WI38 (cell line): ENCODE results near the gene EML2.

Experiments
- H3K4me3 ChIP-seq: 2 replicates; pipeline ENCODE4 v1.5.1; 2011; ENCODE audit warnings: low read depth, mild to moderate bottlenecking, control low read depth, low read length
- CTCF ChIP-seq: IDR thresholded peaks from 2 replicates; pipeline ENCODE4 v1.5.1; 2012; ENCODE audit warnings: low read depth, mild to moderate bottlenecking, control low read depth, low read length

EML2 gene

DNA sequence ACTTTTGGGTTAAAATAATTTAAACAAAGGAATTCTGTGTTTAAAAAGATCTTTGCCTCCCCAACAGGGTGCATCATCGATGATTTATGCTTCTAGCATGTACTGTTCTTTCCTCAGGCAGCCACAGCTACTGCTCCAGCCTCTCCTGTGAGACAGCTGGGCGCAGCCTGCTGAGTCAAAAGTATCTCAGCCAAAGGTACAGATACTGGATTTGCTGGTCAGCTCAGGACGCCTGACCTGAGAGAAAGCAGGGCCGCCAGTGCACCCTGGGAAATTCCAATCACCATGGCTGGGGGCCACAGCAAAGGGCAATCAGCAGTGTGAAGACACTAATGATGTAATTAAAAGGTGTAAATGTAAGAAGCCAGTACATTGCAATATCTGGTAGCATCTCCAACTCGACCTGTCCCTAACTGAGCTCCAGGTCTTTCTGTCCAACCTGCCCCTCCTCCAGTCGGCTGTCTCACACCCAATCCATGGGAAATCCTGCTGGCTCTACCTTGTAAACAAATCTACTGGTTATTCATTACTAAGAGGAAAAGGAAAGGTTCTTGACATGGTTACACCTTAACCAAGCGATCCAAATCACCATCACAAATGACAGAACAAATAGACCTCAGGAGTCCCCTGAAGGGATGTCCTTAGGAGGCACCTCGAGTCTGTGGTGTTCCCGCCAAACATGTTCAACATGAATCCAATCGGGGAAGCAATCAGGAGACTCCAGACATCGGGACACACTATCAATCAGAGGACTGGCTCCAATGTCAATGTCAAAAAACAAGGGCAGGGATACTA lies 61.9 kb downstream of the EML2 start:
- TF ChIP-seq CTCF = no peak
- H3K4me3 ChIP-seq = no peak overlapping the region

- no peak for TF ChIP-seq CTCF
- peak overlapping the region; percentile 9; the same call in 1 of the 2 replicates for H3K4me3 ChIP-seq
Measured at GRCh38 chr19:45576682-45577081, 62.5 kb downstream of the EML2 start.

DNA sequence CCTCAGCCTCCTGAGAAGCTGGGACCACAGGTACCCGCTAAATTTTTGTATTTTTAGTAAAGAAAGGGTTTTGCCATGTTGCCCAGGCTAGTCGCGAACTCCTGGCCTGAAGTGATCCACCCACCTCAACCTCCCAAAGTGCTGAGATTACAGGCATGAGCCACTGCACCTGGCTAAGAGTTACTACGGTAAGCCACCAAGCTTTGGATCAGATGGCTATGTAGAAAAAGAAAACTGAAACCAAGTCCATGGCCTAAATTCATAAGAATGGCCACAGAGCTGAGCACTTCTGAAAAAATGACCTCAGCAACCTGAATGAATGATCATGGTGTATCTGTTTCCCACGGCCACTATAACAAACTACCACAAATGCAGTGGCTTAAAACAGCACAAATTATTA lies 64.0 kb downstream of the EML2 start:
- TF ChIP-seq CTCF = no peak
- no peak overlapping the region for H3K4me3 ChIP-seq

- no peak overlapping the region for H3K4me3 ChIP-seq
- TF ChIP-seq CTCF = no peak
Measured at GRCh38 chr19:45574526-45574925, 64.7 kb downstream of the EML2 start.

- H3K4me3 ChIP-seq = no peak overlapping the region
- TF ChIP-seq CTCF = no peak
Measured at GRCh38 chr19:45571457-45572220, 67.6 kb downstream of the EML2 start.

DNA sequence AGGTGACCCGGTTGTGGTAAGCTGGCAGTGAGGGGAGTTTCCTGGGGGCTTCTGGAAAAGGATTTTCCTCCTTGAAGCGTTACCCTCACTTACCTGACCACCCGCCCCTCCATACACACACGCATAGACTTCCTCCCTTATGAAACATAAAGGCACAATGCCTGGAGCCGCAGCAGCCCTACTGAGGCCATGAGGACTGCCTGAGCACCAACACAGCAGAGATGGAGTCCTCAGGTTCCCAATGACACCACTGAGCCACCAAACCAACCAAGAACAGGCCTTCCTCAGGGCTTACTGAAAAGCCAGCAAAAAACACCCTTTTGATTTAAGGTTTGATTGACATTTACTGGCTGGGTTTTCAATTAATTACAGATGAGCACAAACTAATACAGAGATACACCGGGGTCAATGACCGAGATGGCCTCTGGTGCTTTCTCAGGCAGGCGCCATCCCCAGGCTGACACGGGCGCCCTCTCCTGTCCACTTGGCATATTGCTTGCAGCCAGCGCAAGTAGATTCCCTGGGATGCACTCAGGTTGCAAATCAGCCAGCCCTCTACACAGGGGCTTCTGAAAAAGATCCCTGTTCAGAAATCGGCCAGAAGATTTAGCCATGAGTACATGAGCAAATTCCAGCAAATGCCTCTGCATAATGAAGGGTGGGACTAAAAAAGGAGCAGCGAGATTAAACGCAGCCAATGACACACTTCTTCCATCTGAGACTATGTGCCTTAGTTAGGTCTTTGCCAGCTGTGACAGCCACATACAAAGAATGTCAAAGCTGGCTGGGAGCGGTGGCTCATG lies 69.4 kb downstream of the EML2 start:
- no peak overlapping the region for H3K4me3 ChIP-seq
- peak; percentile 62 for TF ChIP-seq CTCF

DNA sequence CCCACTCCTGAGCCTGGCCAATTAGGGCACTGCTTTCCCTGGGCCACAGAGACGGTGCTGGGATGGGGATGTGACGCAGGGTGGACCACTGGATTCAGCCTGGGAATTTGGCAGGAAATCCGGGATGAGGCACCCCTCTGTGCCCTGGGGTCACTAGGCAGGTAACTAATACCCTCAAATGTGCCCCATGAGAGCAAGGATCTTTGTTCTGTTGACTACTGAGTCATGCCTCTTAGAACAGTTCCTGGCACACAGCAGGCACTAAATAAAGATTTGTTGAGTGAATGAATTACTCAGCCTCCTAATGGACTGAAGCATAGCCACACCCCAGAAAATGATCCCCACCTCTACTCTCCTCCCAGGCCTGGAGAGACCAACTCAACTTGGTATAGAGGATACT lies 70.5 kb downstream of the EML2 start:
- no peak for TF ChIP-seq CTCF

More for the DNA sequence above, 70.5 kb downstream of the EML2 start:
- H3K4me3 ChIP-seq = no peak overlapping the region
